Measurements from ENCODE around the gene ARNT2.

ARNT2 gene

DNA sequence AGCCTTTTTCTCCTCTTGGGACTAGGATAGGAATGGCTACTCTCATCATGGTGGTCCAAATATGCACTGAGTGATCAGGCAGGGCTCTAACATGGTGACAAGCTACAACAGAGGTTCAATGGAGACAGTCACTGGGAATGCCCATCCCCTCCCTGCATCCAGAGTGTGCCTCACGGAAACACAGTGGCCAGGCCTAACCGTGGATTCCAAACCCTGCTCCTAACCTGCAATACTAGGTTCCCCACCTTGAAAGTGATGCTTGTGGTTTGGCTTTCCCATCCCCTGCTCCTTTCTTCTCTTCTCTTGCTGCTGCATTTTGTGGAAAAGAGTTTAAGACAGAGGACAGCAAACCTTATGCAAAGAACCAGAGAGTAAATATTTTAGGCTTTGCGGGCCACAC is 216.0 kb downstream of the ARNT2 start:
- no peak for TF ChIP-seq GLIS3 (CRISPR knock-in tag; IDR thresholded peaks at IDR 0.05)
- TF ChIP-seq SNAI2 (CRISPR knock-in tag; IDR thresholded peaks at IDR 0.05), result no peak
- no peak for TF ChIP-seq TCF4 (CRISPR knock-in tag; IDR thresholded peaks at IDR 0.05; ENCODE audit: borderline replicate concordance)
- TF ChIP-seq ISL1 (CRISPR knock-in tag; IDR thresholded peaks at IDR 0.05), result no peak
- TF ChIP-seq, protein P1, sequence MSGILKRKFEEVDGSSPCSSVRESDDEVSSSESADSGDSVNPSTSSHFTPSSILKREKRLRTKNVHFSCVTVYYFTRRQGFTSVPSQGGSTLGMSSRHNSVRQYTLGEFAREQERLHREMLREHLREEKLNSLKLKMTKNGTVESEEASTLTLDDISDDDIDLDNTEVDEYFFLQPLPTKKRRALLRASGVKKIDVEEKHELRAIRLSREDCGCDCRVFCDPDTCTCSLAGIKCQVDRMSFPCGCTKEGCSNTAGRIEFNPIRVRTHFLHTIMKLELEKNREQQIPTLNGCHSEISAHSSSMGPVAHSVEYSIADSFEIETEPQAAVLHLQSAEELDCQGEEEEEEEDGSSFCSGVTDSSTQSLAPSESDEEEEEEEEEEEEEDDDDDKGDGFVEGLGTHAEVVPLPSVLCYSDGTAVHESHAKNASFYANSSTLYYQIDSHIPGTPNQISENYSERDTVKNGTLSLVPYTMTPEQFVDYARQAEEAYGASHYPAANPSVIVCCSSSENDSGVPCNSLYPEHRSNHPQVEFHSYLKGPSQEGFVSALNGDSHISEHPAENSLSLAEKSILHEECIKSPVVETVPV (CRISPR knock-in tag; IDR thresholded peaks at IDR 0.05), result no peak
- TF ChIP-seq CSDC2 (CRISPR knock-in tag; IDR thresholded peaks at IDR 0.05), result no peak
- no peak for TF ChIP-seq PPARA (CRISPR knock-in tag; IDR thresholded peaks at IDR 0.05; ENCODE audit: borderline replicate concordance)

DNA sequence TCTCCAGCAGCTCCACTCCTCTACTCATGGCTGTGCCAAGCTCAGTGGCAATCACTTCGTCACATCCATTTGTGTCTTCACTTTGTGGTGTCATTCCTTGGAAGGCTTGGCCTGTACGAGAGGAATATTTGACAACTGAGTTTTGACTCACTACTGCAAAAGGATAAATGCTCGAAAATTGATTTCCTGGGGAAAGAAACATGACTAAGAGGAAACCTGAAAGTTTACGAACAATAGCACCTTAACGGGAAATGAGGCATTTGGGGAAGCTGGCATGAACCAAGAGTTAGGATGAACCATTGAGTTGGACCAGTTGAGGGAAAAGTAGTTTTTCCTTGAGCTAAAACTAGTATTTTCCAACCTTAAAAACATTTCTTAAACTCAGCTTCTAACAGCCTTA is 216.7 kb downstream of the ARNT2 start:
- ATAC-seq, result no peak

More for the DNA sequence above, 216.0 kb downstream of the ARNT2 start:
- no peak for ATAC-seq

DNA sequence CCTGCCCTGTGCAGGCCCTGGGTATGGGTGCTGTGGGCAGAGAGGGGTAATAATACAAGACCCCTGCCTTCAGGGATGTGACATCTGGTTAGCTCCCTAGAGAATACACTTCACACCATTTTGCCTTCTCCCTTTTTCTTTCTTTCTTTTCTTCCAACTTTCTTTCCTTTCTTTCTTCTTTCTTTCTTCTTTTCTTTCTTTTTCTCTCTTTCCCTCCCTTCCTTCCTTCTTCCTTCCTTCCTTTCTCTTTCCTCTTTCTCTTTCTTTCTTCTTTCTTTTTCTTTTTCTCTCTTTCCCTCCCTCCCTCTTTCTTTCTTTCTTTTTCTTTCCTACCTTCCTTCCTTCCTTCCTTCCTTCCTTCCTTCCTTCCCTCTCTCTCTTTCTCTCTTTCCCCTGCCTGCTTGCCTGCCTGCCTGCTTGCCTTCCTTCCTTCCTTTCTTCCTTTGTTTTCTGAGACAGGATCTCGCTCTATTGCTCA is 222.5 kb downstream of the ARNT2 start:
- no peak for ATAC-seq
- no peak for TF ChIP-seq PPARA (CRISPR knock-in tag; IDR thresholded peaks at IDR 0.05; ENCODE audit: borderline replicate concordance)
- no peak for TF ChIP-seq CSDC2 (CRISPR knock-in tag; IDR thresholded peaks at IDR 0.05)
- no peak for TF ChIP-seq GLIS3 (CRISPR knock-in tag; IDR thresholded peaks at IDR 0.05)
- no peak for TF ChIP-seq RARB (CRISPR knock-in tag; IDR thresholded peaks at IDR 0.05)
- TF ChIP-seq TCF4 (CRISPR knock-in tag; IDR thresholded peaks at IDR 0.05; ENCODE audit: borderline replicate concordance), result no peak
- no peak for TF ChIP-seq ZFP30 (CRISPR knock-in tag; IDR thresholded peaks at IDR 0.05)
- TF ChIP-seq, protein P2, sequence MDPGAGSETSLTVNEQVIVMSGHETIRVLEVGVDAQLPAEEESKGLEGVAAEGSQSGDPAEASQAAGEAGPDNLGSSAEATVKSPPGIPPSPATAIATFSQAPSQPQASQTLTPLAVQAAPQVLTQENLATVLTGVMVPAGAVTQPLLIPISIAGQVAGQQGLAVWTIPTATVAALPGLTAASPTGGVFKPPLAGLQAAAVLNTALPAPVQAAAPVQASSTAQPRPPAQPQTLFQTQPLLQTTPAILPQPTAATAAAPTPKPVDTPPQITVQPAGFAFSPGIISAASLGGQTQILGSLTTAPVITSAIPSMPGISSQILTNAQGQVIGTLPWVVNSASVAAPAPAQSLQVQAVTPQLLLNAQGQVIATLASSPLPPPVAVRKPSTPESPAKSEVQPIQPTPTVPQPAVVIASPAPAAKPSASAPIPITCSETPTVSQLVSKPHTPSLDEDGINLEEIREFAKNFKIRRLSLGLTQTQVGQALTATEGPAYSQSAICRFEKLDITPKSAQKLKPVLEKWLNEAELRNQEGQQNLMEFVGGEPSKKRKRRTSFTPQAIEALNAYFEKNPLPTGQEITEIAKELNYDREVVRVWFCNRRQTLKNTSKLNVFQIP (CRISPR knock-in tag; IDR thresholded peaks at IDR 0.05; ENCODE audit: borderline replicate concordance, low read depth), result no peak
- TF ChIP-seq ZNF8 (CRISPR knock-in tag; IDR thresholded peaks at IDR 0.05), result no peak
- no peak for TF ChIP-seq OSR1 (CRISPR knock-in tag; IDR thresholded peaks at IDR 0.05)
- TF ChIP-seq, protein P3, sequence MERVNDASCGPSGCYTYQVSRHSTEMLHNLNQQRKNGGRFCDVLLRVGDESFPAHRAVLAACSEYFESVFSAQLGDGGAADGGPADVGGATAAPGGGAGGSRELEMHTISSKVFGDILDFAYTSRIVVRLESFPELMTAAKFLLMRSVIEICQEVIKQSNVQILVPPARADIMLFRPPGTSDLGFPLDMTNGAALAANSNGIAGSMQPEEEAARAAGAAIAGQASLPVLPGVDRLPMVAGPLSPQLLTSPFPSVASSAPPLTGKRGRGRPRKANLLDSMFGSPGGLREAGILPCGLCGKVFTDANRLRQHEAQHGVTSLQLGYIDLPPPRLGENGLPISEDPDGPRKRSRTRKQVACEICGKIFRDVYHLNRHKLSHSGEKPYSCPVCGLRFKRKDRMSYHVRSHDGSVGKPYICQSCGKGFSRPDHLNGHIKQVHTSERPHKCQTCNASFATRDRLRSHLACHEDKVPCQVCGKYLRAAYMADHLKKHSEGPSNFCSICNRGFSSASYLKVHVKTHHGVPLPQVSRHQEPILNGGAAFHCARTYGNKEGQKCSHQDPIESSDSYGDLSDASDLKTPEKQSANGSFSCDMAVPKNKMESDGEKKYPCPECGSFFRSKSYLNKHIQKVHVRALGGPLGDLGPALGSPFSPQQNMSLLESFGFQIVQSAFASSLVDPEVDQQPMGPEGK (CRISPR knock-in tag; IDR thresholded peaks at IDR 0.05; ENCODE audit: borderline replicate concordance), result no peak
- no peak for TF ChIP-seq TOX (CRISPR knock-in tag; IDR thresholded peaks at IDR 0.05; ENCODE audit: borderline replicate concordance)
- TF ChIP-seq ISL1 (CRISPR knock-in tag; IDR thresholded peaks at IDR 0.05), result no peak
- no peak for TF ChIP-seq ARNTL (CRISPR knock-in tag; IDR thresholded peaks at IDR 0.05; ENCODE audit: borderline replicate concordance, low read depth)

More for the DNA sequence above, 216.7 kb downstream of the ARNT2 start:
- TF ChIP-seq ZC3H10 (CRISPR knock-in tag; IDR thresholded peaks at IDR 0.05), result no peak
- TF ChIP-seq ISL1 (CRISPR knock-in tag; IDR thresholded peaks at IDR 0.05), result no peak
- TF ChIP-seq, protein P3 (CRISPR knock-in tag; IDR thresholded peaks at IDR 0.05; ENCODE audit: borderline replicate concordance), result no peak
- no peak for TF ChIP-seq ARNTL (CRISPR knock-in tag; IDR thresholded peaks at IDR 0.05; ENCODE audit: borderline replicate concordance, low read depth)
- TF ChIP-seq, protein P4, sequence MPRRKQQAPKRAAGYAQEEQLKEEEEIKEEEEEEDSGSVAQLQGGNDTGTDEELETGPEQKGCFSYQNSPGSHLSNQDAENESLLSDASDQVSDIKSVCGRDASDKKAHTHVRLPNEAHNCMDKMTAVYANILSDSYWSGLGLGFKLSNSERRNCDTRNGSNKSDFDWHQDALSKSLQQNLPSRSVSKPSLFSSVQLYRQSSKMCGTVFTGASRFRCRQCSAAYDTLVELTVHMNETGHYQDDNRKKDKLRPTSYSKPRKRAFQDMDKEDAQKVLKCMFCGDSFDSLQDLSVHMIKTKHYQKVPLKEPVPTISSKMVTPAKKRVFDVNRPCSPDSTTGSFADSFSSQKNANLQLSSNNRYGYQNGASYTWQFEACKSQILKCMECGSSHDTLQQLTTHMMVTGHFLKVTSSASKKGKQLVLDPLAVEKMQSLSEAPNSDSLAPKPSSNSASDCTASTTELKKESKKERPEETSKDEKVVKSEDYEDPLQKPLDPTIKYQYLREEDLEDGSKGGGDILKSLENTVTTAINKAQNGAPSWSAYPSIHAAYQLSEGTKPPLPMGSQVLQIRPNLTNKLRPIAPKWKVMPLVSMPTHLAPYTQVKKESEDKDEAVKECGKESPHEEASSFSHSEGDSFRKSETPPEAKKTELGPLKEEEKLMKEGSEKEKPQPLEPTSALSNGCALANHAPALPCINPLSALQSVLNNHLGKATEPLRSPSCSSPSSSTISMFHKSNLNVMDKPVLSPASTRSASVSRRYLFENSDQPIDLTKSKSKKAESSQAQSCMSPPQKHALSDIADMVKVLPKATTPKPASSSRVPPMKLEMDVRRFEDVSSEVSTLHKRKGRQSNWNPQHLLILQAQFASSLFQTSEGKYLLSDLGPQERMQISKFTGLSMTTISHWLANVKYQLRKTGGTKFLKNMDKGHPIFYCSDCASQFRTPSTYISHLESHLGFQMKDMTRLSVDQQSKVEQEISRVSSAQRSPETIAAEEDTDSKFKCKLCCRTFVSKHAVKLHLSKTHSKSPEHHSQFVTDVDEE (CRISPR knock-in tag; IDR thresholded peaks at IDR 0.05), result no peak
- TF ChIP-seq ZNF70 (CRISPR knock-in tag; IDR thresholded peaks at IDR 0.05), result no peak
- TF ChIP-seq OSR1 (CRISPR knock-in tag; IDR thresholded peaks at IDR 0.05), result no peak
- no peak for TF ChIP-seq ZNF565 (CRISPR knock-in tag; conservative IDR thresholded peaks at IDR 0.05; ENCODE audit: low read depth)
- TF ChIP-seq TCF4 (CRISPR knock-in tag; IDR thresholded peaks at IDR 0.05; ENCODE audit: borderline replicate concordance), result no peak
- TF ChIP-seq BACH2 (CRISPR knock-in tag; IDR thresholded peaks at IDR 0.05; ENCODE audit: borderline replicate concordance), result no peak
- TF ChIP-seq RARB (CRISPR knock-in tag; IDR thresholded peaks at IDR 0.05), result no peak
- TF ChIP-seq, protein P5, sequence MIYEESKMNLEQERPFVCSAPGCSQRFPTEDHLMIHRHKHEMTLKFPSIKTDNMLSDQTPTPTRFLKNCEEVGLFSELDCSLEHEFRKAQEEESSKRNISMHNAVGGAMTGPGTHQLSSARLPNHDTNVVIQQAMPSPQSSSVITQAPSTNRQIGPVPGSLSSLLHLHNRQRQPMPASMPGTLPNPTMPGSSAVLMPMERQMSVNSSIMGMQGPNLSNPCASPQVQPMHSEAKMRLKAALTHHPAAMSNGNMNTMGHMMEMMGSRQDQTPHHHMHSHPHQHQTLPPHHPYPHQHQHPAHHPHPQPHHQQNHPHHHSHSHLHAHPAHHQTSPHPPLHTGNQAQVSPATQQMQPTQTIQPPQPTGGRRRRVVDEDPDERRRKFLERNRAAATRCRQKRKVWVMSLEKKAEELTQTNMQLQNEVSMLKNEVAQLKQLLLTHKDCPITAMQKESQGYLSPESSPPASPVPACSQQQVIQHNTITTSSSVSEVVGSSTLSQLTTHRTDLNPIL (CRISPR knock-in tag; IDR thresholded peaks at IDR 0.05; ENCODE audit: low read depth), result no peak
- TF ChIP-seq ZFP30 (CRISPR knock-in tag; IDR thresholded peaks at IDR 0.05), result no peak
- no peak for TF ChIP-seq CSDC2 (CRISPR knock-in tag; IDR thresholded peaks at IDR 0.05)
- TF ChIP-seq PPARA (CRISPR knock-in tag; IDR thresholded peaks at IDR 0.05; ENCODE audit: borderline replicate concordance), result no peak
